ENCODE results near the gene TTC17. TPM values are rescaled to one million over a fixed set of nuclear protein-coding genes. Genes with fewer than 3 reads are reported as not detected.

TTC17 gene
- total and polyA plus RNA-seq, 2 of the 4 experiments (the other 2 are of a cell fraction) = 56.3 to 61.3 TPM

DNA sequence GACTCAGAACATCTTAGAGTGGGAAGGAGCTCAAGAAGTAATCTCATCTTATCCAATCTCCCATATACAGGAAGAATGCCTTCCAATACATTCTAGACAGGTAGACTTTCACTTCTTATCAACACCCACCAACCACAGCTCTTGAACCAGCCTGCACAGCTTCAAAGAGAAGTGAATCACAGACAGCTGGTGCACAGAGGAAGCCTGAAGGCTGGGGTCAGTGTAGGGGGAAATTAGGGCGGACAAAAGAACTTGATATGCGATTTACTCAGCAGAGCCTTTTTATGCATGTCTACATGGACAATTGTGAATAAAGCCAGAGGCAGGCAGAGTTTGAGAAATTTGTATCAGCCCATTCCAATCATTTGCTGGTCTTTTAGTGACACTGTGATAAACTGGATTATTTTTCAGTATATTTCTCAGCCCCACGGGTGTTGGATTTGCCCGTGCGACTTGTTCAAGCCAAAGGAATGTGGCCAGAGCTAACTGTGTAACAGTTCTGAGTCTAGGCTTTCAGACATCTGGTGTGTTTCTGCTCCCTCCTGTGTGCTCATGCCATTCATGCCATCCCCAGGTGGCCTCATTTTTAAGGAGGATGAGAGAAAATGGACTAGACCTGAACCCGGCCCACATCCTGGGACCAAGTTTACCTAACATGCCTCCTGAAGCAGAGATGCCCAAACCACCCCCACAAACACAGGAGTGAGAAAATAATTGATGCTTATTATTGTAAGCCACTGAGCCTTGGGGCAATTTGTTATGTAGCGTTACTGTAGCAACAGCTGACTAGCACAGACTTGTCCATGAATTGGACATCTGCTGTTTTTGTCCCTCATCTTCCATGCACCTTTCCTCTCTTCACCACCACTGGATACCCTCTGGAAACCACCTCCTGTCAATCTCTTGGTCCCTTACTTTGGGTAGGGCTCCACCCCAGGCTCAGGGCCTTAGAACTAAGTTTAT is 184.3 kb downstream of the TTC17 start:
- Histone ChIP-seq H3K79me1 (ENCODE audit: low read depth in 1 of 2, low read length in 2 of 2) (no peaks in the 10 kb centered on the region), H2BK120ac (ENCODE audit: low read depth, low read length) (no peak overlapping the region), H3K9me1 (ENCODE audit: insufficient read depth, low read length) (no peaks in the 10 kb centered on the region), H3K9ac (ENCODE audit: low read depth, low read length) (no peak overlapping the region), H3K4me1 (ENCODE audit: control insufficient read depth, insufficient read depth, low read length) (no peaks in the 10 kb centered on the region), H3K4ac (ENCODE audit: low read depth, low read length) (no peak overlapping the region), H3K9me3 (ENCODE audit: control insufficient read depth, insufficient read depth, low read length) (no peaks in the 10 kb centered on the region), H2AFZ (replicated peaks; ENCODE audit: low read length, poor library complexity) (no peak overlapping the region), H2AK5ac (ENCODE audit: low read depth, low read length) (no peak overlapping the region), H4K8ac (ENCODE audit: low read depth in 2 of 2, low read length in 2 of 2) (no peak overlapping the region), H3K56ac (ENCODE audit: extremely low read depth, insufficient read depth, low read length) (no peak overlapping the region), H3K14ac (replicated peaks; ENCODE audit: low read depth, low read length) (no peak overlapping the region), H3K36me3 (ENCODE audit: control insufficient read depth, insufficient read depth, low read length) (no peaks in the 10 kb centered on the region), H3K27ac (ENCODE audit: insufficient read depth, low read length) (no peak overlapping the region), H3K4me3 (ENCODE audit: insufficient read depth, low read depth, low read length) (no peak overlapping the region), H3K23ac (ENCODE audit: low read depth, low read length) (no peak overlapping the region), H3K18ac (ENCODE audit: low read depth, low read length) (no peak overlapping the region), H2AK9ac (replicated peaks; ENCODE audit: low read depth, low read length, poor library complexity) (no peak overlapping the region), H2BK15ac (ENCODE audit: low read depth, low read length) (no peak overlapping the region), H3K4me2 (ENCODE audit: low read depth, low read length) (no peak overlapping the region), H4K20me1 (ENCODE audit: insufficient read depth, low read length) (no peaks in the 10 kb centered on the region), H4K5ac (ENCODE audit: low read depth, low read length) (no peak overlapping the region), H2BK5ac (ENCODE audit: low read depth, low read length, poor library complexity, severe bottlenecking) (no peak overlapping the region), H4K91ac (ENCODE audit: insufficient read depth, low read depth, low read length) (no peak overlapping the region), H3K27me3 (ENCODE audit: control insufficient read depth, insufficient read depth, low read length) (peaks cover 22% of the 10 kb centered on the region), H2BK20ac (ENCODE audit: low read depth, low read length) (no peak overlapping the region)
- ChIA-PET CTCF (no interaction called here), POLR2A (ENCODE audit: unreplicated experiment) (no interaction called here)
- no CpG with 5 or more reads among the region's 7 CpGs for whole genome bisulfite sequencing, 2 experiments (ENCODE audit: extremely low coverage in 2 of 2, insufficient read length in 1 of 2)
- dilution Hi-C loops (cut with HindIII; ENCODE audit: low sequenced_read_pairs, unreplicated experiment) (no loop called here), intact Hi-C loops (cut with micrococcal nuclease) (loop anchor here (2.0 kb wide), 1 partner anchor 20 kb away; no protein-coding TSS in a partner anchor), in situ Hi-C loops (cut with MboI; ENCODE audit: low sequenced_read_pairs) (no loop called here)
- TF ChIP-seq, protein P1, sequence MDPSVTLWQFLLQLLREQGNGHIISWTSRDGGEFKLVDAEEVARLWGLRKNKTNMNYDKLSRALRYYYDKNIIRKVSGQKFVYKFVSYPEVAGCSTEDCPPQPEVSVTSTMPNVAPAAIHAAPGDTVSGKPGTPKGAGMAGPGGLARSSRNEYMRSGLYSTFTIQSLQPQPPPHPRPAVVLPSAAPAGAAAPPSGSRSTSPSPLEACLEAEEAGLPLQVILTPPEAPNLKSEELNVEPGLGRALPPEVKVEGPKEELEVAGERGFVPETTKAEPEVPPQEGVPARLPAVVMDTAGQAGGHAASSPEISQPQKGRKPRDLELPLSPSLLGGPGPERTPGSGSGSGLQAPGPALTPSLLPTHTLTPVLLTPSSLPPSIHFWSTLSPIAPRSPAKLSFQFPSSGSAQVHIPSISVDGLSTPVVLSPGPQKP (IDR thresholded peaks at IDR 0.05; ENCODE audit: borderline replicate concordance, low read depth, low read length) = no peak
- no TSS peak for BruUV-seq (replicated peaks)
- DNase-seq = no peak
- no peak for ATAC-seq (ENCODE audit: low read depth)

Small RNAs within 50 kb of the gene (microRNA-seq; reads per million reads assigned to microRNA genes)
- gene RF00019 (ENCODE audit: insufficient read depth, insufficient read length) (not detected), gene RN7SKP287 (ENCODE audit: insufficient read depth, insufficient read length) (not detected)

Small RNAs within 50 kb of the gene (small RNA-seq; reads per million reads assigned to genes)
- gene RF00019 = 0 reads per million in 5 experiments
- gene RN7SKP287 = 0 reads per million in 5 experiments

Other genes starting within 250 kb of the TTC17 start
- gene API5, start 46.9 kb upstream of the TTC17 start, total RNA-seq (2012; rRNA removed) = 59.9 and 94.7 TPM in 2 replicates
- gene API5, start 46.9 kb upstream of the TTC17 start, polyA plus RNA-seq (2012; rRNA removed) = 35.4 and 44.9 TPM in 2 replicates